Activated T-helper 1 cell treated with anti-CD3 and anti-CD28 coated beads, Interleukin-12 subunit alpha, Interleukin-12 subunit beta, Interleukin-2, Interleukin-4 antibody, amounts not matched to agents 30 ng/mL and 10 ng/mL and 1 ng/mL, durations not matched to agents 14 hours and 24 hours and 36 hours (primary cell): ENCODE data around the gene OR51V1. TPM values are rescaled to one million over a fixed set of nuclear protein-coding genes. Genes with fewer than 3 reads are reported as not detected.
"Not testable (repeated sequence)": the region's sequence is repeated elsewhere in the genome, so short reads cannot be mapped to it uniquely, and the experiment has no call there.

Experiments used
- DNase-seq: peaks from one replicate; pipeline ENCODE4 v3.0.0; 2021; ENCODE audit warnings: low spot score
- H3K27ac Mint-ChIP-seq: one replicate; pipeline ENCODE4 v1.8.0; 2021; ENCODE audit warnings: mild to moderate bottlenecking, mixed read lengths
- H3K27me3 Mint-ChIP-seq: one replicate; pipeline ENCODE4 v1.8.0; 2022; ENCODE audit warnings: mild to moderate bottlenecking, moderate library complexity, mixed read lengths; ENCODE audit not compliant: insufficient read depth
- H3K36me3 Mint-ChIP-seq: one replicate; pipeline ENCODE4 v1.8.0; 2021; ENCODE audit warnings: low read depth, mixed read lengths
- H3K4me1 Mint-ChIP-seq: one replicate; pipeline ENCODE4 v1.8.0; 2021; ENCODE audit warnings: low read depth, mixed read lengths
- H3K4me3 Mint-ChIP-seq: one replicate; pipeline ENCODE4 v1.8.0; 2021; ENCODE audit warnings: mild to moderate bottlenecking, moderate library complexity, mixed read lengths
- H3K9me3 Mint-ChIP-seq: one replicate; pipeline ENCODE4 v1.8.0; 2021; ENCODE audit warnings: mixed read lengths
- intact Hi-C: fragments of 100-400 bp; cut with micrococcal nuclease; formaldehyde crosslinking; loops from one replicate; pipeline ENCODE4 v1.15.1; 2024
- total RNA-seq: library from RNA; stranded (reverse); gene quantifications from 2 replicates; pipeline ENCODE4 v1.2.3, GENCODE V29; 2022

The OR51V1 gene
- total RNA-seq, 1 donor from 2014 or later = not detected

DNA sequence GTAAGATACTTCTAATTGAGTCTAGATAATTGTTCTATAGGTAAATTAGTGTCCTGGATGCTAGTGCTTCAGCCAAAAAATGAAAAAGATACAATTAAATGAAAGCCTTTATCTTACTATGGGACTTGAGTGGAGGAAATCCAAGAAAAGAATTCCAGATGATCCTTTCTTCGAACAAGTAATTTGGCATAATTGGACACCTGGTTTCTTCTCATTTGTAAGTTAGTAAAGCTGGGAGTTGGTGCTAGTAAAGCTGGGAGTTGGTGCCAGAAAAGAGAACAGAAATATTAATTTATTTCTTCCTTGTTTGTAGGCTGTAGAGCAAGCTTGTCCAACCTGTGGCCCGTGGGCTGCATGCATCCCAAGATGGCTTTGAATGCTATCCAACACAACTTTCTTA lies 12.3 kb downstream of the OR51V1 start:
- Mint-ChIP-seq H3K9me3 (no peaks in the 10 kb centered on the region), H3K36me3 (no peaks in the 10 kb centered on the region), H3K27me3 (no peaks in the 10 kb centered on the region), H3K27ac (no peak overlapping the region), H3K4me1 (no peaks in the 10 kb centered on the region), H3K4me3 (no peak overlapping the region)
- intact Hi-C loops = no loop called here
- no peak for DNase-seq

DNA sequence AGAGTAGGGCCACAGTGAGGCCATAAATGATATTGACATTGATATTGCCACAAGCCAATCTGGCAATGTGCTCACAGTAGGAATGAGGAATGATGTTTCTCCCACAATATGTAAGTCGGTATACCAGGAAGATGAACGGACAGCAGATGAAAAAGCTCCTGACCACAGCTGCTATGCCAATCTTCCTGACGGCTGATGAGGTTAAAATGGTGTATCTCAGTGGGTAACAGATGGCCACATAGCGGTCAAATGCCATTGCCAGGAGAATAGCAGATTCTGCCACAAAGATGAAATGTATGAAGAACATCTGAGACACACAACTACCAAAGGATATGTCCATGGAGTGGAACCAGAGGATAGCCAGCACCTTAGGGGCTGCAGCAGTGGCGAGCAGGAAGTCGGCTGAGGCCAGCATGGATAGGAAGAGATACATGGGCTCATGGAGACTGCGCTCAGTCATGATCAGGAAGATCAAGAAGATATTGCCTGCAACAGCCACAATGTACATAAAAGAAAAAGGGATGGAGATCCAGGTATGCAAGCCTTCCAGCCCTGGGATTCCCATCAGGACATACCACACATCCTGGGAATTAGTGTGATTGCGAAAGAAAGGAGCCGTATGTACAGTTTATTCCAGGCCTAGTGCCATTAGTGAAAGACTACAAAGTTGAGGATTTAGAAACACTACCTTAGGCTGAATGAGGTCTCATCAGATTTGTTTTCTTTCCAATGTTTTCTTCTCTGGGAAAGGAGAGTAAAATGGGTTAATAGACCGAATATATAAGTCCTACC lies 22.2 kb downstream of the OR51V1 start:
- intact Hi-C loops = no loop called here
- no peak overlapping the region for H3K27ac Mint-ChIP-seq
- H3K36me3 Mint-ChIP-seq = no peaks in the 10 kb centered on the region
- no peaks in the 10 kb centered on the region for H3K4me1 Mint-ChIP-seq
- DNase-seq = no peak
- H3K4me3 Mint-ChIP-seq = no peak overlapping the region
- no peaks in the 10 kb centered on the region for H3K9me3 Mint-ChIP-seq
- H3K27me3 Mint-ChIP-seq = no peaks in the 10 kb centered on the region

DNA sequence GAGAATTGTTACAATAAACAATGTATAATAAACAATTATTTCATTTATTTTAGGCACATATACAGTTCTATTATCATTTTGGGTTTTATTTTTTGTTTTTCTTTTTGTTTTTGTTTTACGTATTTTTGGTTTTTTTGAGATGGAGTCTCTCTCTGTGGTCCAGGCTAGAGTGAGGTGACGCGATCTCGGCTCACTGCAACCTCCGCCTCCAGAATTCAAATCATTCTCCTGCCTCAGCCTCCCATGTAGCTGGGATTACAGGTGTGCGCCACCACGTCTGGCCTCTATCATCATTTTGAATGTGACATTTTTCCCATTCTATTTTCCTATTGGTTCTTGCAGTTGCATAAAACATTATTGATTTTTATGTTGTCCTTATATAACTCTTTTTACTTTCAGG lies 25.5 kb downstream of the OR51V1 start:
- no peak overlapping the region for H3K27ac Mint-ChIP-seq
- H3K9me3 Mint-ChIP-seq = no peaks in the 10 kb centered on the region
- no peaks in the 10 kb centered on the region for H3K4me1 Mint-ChIP-seq
- DNase-seq = no peak
- intact Hi-C loops = no loop called here
- H3K4me3 Mint-ChIP-seq = no peak overlapping the region
- no peaks in the 10 kb centered on the region for H3K27me3 Mint-ChIP-seq
- H3K36me3 Mint-ChIP-seq = no peaks in the 10 kb centered on the region

DNA sequence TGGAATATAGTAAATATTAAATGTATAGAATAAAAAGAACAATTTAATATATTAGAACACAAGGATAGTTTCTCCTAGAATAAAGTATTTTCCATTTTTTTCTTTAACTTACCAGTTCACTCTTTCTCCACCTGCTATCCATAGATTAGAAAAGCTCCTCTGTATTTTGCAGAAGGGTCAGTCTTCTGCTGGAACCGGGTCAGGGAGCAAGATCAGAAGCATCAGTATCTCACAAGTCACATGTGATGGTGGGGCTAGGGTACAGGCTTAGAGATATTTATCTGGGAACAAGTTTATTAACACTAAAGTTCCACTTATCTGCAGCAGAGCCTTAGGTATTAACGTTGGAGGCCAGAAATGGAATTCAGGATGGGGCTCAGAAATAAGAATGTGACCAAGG lies 28.6 kb downstream of the OR51V1 start:
- intact Hi-C loops = no loop called here
- Mint-ChIP-seq H3K27ac (no peak overlapping the region), H3K4me1 (no peaks in the 10 kb centered on the region), H3K27me3 (no peaks in the 10 kb centered on the region), H3K9me3 (no peaks in the 10 kb centered on the region), H3K36me3 (no peaks in the 10 kb centered on the region), H3K4me3 (no peak overlapping the region)
- DNase-seq = no peak

DNA sequence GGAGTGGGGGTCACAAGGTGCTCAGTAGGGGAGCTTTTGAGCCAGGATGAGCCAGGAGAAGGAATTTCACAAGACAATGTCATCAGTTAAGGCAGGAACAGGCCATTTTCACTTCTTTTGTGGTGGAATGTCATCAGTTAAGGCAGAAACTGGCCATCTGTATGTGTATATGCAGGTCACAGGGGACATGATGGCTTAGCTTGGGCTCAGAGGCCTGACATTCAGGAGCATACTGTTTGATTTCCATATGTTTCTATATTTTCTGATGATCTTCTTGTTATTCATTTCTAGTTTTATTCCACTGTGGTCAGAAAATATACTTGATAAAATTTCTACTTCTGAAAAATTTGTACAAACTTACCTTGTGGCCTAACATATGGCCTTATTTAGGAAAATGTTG lies 34.6 kb downstream of the OR51V1 start:
- intact Hi-C loops, DNase-seq, H3K9me3 Mint-ChIP-seq, H3K36me3 Mint-ChIP-seq, H3K27ac Mint-ChIP-seq, H3K4me1 Mint-ChIP-seq, H3K4me3 Mint-ChIP-seq, H3K27me3 Mint-ChIP-seq: not testable (repeated sequence)

DNA sequence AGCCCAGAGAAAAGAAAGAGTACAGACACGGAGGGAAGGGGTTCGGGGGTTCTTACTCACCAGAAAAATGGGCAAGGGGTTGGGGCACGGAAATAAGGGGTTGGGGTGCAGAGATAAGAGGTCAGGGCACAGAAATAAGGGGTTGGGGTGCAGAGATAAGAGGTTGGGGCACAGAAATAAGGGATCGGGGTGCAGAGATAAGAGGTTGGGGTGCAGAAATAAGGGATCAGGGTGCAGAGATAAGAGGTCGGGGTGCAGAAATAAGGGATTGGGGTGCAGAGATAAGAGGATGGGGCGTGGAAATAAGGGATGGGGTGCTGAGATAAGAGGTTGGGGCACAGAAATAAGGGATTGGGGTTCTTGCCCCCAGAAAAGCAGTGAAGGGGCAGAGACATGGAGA lies 35.7 kb downstream of the OR51V1 start:
- H3K27me3 Mint-ChIP-seq, H3K9me3 Mint-ChIP-seq, H3K27ac Mint-ChIP-seq, DNase-seq, intact Hi-C loops, H3K36me3 Mint-ChIP-seq, H3K4me1 Mint-ChIP-seq, H3K4me3 Mint-ChIP-seq: not testable (repeated sequence)

DNA sequence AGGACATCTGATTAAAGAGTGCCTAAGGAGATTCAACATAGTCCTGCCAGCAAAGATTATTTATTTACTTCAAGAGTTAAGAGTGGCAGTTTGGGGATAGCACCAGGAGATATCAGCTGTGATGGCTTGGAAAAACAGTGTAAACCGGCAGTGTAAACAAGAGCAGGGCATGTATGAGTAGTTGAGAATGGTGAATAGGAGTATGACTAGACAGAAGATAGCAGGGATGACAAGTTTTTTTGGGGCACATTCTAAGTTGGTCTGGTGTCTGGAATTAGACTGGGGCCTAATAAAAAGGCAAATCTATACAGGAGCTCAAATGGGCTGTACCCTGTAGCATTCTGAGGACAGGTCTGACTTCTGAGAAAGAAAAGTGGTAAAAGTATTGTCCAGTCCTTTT lies 39.4 kb downstream of the OR51V1 start:
- DNase-seq, H3K4me1 Mint-ChIP-seq, H3K9me3 Mint-ChIP-seq, H3K27me3 Mint-ChIP-seq, H3K36me3 Mint-ChIP-seq, H3K27ac Mint-ChIP-seq, intact Hi-C loops, H3K4me3 Mint-ChIP-seq: not testable (repeated sequence)

DNA sequence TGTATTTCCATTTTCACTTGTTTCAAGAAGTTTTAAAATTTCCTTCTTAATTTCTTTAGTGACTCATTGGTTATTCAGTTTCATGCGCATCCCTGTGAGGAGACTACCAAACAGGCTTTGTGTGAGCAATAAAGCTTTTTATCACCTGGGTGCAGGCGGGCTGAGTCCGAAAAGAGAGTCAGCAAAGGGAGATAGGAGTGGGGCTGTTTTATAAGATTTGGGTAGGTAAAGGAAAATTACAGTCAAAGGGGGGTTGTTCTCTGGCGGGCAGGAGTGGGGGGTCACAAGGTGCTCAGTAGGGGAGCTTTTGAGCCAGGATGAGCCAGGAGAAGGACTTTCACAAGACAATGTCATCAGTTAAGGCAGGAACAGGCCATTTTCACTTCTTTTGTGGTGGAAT lies 40.3 kb downstream of the OR51V1 start:
- H3K9me3 Mint-ChIP-seq, H3K4me1 Mint-ChIP-seq, H3K27ac Mint-ChIP-seq, intact Hi-C loops, H3K36me3 Mint-ChIP-seq, DNase-seq, H3K27me3 Mint-ChIP-seq, H3K4me3 Mint-ChIP-seq: not testable (repeated sequence)

DNA sequence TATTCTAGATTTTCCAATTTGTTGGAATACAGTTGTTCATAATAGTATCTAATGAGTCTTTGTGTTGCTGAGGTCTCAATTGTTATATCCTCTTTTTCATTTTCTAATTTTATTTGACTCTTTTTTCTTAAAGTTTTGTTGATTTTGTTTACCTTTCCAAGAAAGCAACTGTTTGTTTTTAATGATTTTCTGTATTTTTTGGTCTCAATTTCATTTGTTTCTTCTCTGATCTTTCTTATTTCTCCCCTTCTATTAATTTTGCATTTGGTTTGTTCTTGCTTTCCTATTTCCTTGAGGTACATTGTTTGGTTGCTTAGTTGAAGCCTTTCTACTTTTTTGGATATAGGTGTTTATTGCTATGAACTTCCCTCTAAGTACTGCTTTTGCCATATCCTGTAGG lies 40.7 kb downstream of the OR51V1 start:
- Mint-ChIP-seq H3K9me3 (no peaks in the 10 kb centered on the region), H3K27me3 (peaks cover 2% of the 10 kb centered on the region), H3K4me3 (no peak overlapping the region), H3K27ac (no peak overlapping the region), H3K36me3 (no peaks in the 10 kb centered on the region), H3K4me1 (no peaks in the 10 kb centered on the region)
- no peak for DNase-seq
- intact Hi-C loops = no loop called here

DNA sequence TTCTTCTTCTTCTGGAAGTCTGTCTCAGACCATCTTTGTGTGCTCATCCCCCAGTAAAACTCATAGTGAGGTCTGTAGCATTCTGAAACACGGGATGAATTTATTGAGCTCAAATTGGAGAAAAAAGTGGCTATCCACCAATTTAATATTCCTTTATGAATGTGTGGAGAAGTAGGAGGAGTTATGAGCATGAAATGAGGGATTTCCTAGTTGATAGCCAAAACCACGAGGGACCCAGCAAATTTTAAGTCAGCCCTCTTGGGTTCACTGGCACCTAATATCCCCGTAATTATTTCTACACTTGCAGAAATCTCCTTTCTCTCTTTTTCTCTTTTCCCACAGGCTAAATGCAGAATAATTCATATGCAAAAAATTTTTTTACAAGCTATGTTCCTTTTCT lies 45.8 kb downstream of the OR51V1 start, which contains the start of gene OR52A1:
OR52A1 (minus strand) TSS at position 101 of the 400 bp plus-strand sequence. CDS start 2,388 bp downstream, outside the sequence.
- Mint-ChIP-seq H3K27me3 (no peaks in the 10 kb centered on the region), H3K36me3 (no peaks in the 10 kb centered on the region), H3K27ac (no peak within 1 kb of the TSS), H3K9me3 (no peaks in the 10 kb centered on the region), H3K4me1 (no peaks in the 10 kb centered on the region), H3K4me3 (no peak within 1 kb of the TSS)
- intact Hi-C loops = no loop called here
- DNase-seq = no peak

DNA sequence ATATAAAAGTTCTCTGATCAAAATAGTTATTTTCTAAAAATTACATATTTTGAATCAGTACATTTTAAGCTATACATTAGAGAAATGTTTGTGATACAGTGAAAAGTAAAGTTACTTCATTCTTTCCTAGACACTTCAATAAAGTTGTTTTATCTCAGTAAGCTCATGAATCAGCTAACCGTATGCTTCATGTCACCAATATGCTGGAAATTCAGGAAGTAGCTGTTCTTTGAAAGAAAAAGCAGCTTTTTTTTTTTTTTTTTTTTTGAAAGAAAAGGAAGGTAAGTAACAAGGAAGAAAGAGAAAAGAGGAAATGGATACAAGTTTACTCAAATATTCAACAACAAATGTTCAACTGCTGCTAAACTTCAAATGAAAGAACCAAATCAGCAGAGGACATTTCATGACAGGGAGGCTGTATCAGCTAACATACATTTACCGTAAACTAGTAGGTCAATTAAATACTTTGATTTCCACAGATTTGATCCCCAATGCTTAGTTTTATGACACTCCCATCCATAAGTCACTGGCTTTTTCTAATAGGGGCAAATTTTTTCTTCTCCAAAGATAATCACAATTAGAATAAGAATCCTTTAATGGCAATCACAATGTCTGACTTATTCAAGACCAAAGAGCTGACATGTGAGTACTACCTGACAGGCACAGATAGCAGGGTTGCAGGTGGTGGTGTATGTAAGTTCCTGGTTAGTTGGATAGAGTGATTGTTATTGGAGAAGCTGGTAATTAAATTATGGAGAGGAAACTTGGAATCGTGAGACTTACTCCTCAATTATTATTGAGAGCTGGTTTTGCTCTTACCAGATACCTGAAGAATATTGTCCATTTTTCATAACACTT lies 46.7 kb downstream of the OR51V1 start:
- intact Hi-C loops = no loop called here
- Mint-ChIP-seq H3K4me3 (no peak overlapping the region), H3K9me3 (no peaks in the 10 kb centered on the region), H3K27ac (no peak overlapping the region), H3K27me3 (no peaks in the 10 kb centered on the region), H3K4me1 (no peaks in the 10 kb centered on the region), H3K36me3 (no peaks in the 10 kb centered on the region)
- no peak for DNase-seq

DNA sequence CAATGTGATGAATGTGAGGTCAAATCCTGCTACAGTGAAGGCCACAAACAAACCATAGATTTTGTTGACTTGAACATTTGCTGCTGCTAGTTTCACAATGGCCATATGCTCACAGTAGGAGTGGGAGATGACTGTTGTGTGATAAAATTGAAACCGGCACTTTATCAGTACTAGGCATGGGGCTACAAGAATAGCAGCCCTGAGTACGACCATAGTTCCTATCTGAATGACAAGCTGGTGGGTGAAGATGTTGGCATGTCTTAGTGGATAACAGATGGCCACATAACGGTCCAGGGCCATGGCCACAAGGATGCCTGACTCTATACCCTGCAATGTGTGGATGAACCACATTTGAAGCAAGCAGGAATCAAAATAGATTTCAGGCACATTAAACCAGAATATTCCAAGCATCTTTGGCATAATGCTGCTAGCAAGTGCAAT lies 48.7 kb downstream of the OR51V1 start:
- no peak overlapping the region for H3K27ac Mint-ChIP-seq
- intact Hi-C loops = no loop called here
- no peaks in the 10 kb centered on the region for H3K36me3 Mint-ChIP-seq
- no peak for DNase-seq
- H3K27me3 Mint-ChIP-seq = no peaks in the 10 kb centered on the region
- H3K4me1 Mint-ChIP-seq = no peaks in the 10 kb centered on the region
- H3K4me3 Mint-ChIP-seq = no peak overlapping the region
- H3K9me3 Mint-ChIP-seq = no peaks in the 10 kb centered on the region
